ENCODE data around the gene ANO5.

GRCh38 chr11:22163394-22163797 lies 29.5 kb upstream of the ANO5 start:
- no peak for TF ChIP-seq YY1 (IDR thresholded peaks at IDR 0.05; ENCODE audit: low read depth)
- no peak for TF ChIP-seq USF1 (IDR thresholded peaks at IDR 0.05)
- TF ChIP-seq REST (IDR thresholded peaks at IDR 0.05; ENCODE audit: low read depth) = no peak
- TF ChIP-seq RAD21 (IDR thresholded peaks at IDR 0.05; ENCODE audit: low read depth) = no peak
- no peak for TF ChIP-seq MAX (IDR thresholded peaks at IDR 0.05)
